HG02642 (cell line): ENCODE results near the gene LRWD1.
"Not testable (repeated sequence)": the region's sequence is repeated elsewhere in the genome, so short reads cannot be mapped to it uniquely, and the experiment has no call there.

Experiments
- ATAC-seq: cut with Tn5 transposase; IDR thresholded peaks from one replicate; pipeline ENCODE4 v1.9.1; 2021; ENCODE audit warnings: mild to moderate bottlenecking; ENCODE audit not compliant: unreplicated experiment, poor library complexity

Gene LRWD1

GRCh38 chr7:102467581-102468477 is 3.0 kb downstream of the LRWD1 start:
- no peak for ATAC-seq

GRCh38 chr7:102468478-102469350 is 3.9 kb downstream of the LRWD1 start:
- no peak for ATAC-seq

GRCh38 chr7:102469351-102469971 is 4.7 kb downstream of the LRWD1 start:
- no peak for ATAC-seq

- ATAC-seq: no peak
Measured at GRCh38 chr7:102469972-102470825, 5.4 kb downstream of the LRWD1 start.

- ATAC-seq: no peak
Measured at GRCh38 chr7:102471791-102472125, 7.0 kb downstream of the LRWD1 start.

GRCh38 chr7:102472126-102473041 is 7.6 kb downstream of the LRWD1 start:
- no peak for ATAC-seq

GRCh38 chr7:102473271-102473991 is 8.6 kb downstream of the LRWD1 start:
- ATAC-seq: no peak

GRCh38 chr7:102474116-102474515 is 9.3 kb downstream of the LRWD1 start:
- ATAC-seq: not testable (repeated sequence)

- not testable (repeated sequence) for ATAC-seq
Measured at GRCh38 chr7:102474736-102475435, 10.1 kb downstream of the LRWD1 start.

- peak; percentile 89 for ATAC-seq
Measured at GRCh38 chr7:102478314-102479208, 13.8 kb downstream of the LRWD1 start, which contains the start of gene POLR2J. Gene POLR2J (minus strand): TSS chr7:102478922. CDS start chr7:102478860, 62 bp downstream.

GRCh38 chr7:102479209-102479584 is 14.4 kb downstream of the LRWD1 start:
- peak; percentile 27 for ATAC-seq

GRCh38 chr7:102479982-102480637 is 15.3 kb downstream of the LRWD1 start:
- ATAC-seq: not testable (repeated sequence)

GRCh38 chr7:102481962-102482361 is 17.2 kb downstream of the LRWD1 start:
- not testable (repeated sequence) for ATAC-seq

GRCh38 chr7:102484317-102484716 is 19.5 kb downstream of the LRWD1 start:
- ATAC-seq: not testable (repeated sequence)

- ATAC-seq: peak; percentile 56
Measured at GRCh38 chr7:102490529-102491075, 25.8 kb downstream of the LRWD1 start.
